HepG2 (cell line): ENCODE measurements around the gene FAM53B. TPM values are rescaled to one million over a fixed set of nuclear protein-coding genes. Genes with fewer than 3 reads are reported as not detected.

Experiments
- ATAC-seq: fragments of 200-7000 bp; cut with Tn5 transposase; 3 replicates; pipeline ENCODE4 v1.9.1; 2020; ENCODE audit warnings: mild to moderate bottlenecking, moderate library complexity
- BruUV-seq: library from RNA; stranded (reverse); fragments of 400-500 nt; replicated peaks from 2 replicates; lab custom pipeline; 2021; lab: Mats Ljungman, UMichigan
- CTCF ChIA-PET: fragments of 300-600 bp; formaldehyde crosslinking; extraction: SDS; loops from one replicate; lab custom pipeline; 2021; ENCODE audit warnings: low total read pairs, inconsistent platforms, low intra/inter-chr PET ratio; lab: Yijun Ruan, JAX
- POLR2A ChIA-PET: fragments of 350-600 bp; sonication (Branson Sonifier 250); formaldehyde crosslinking; loops from one replicate; lab custom pipeline; 2020; ENCODE audit warnings: antibody characterized with exemption, inconsistent platforms; lab: Yijun Ruan, JAX
- DNase-seq: peaks from one replicate; pipeline ENCODE4 v3.0.0-alpha.2; 2015; ENCODE audit warnings: low spot score
- FAIRE-seq: peaks from 3 replicates; lab custom pipeline; 2011; peaks lifted over from hg19 to GRCh38; lab: Jason Lieb, UNC
- H2AFZ ChIP-seq: one replicate; pipeline ENCODE4 v1.6.1; 2011; ENCODE audit warnings: low read length, inconsistent platforms
- H3K27ac ChIP-seq: fragments of 300-600 bp; 3 replicates; pipeline ENCODE4 v1.8.0; 2011; ENCODE audit warnings: mixed run types, mild to moderate bottlenecking, mixed read lengths, low read length, inconsistent platforms; ENCODE audit not compliant: insufficient read depth; ENCODE audit errors: extremely low read length
- H3K27me3 ChIP-seq, 2 experiments: fragments of 200-600 bp in 1 of 2; 2 replicates in 1 of 2; 3 replicates in 1 of 2; pipeline versions ENCODE4 v1.6.0 to v1.8.0; 2011; ENCODE audit warnings: low read length in 2 of 2, mild to moderate bottlenecking in 2 of 2, moderate library complexity in 2 of 2, inconsistent platforms in 1 of 2; ENCODE audit not compliant: insufficient read depth in 2 of 2, control insufficient read depth in 1 of 2
- H3K36me3 ChIP-seq, 2 experiments: fragments of 200-600 bp in 1 of 2; replicated peaks in 1 of 2; 2 replicates in 1 of 2; 3 replicates in 1 of 2; pipeline versions ENCODE4 v1.5.1 to v1.8.0; 2011; ENCODE audit warnings: low read length in 2 of 2, inconsistent platforms in 1 of 2; ENCODE audit not compliant: insufficient read depth in 2 of 2, control insufficient read depth in 1 of 2
- H3K4me1 ChIP-seq: 2 replicates; pipeline ENCODE4 v1.5.1; 2012; ENCODE audit warnings: low read length, inconsistent platforms; ENCODE audit not compliant: insufficient read depth
- H3K4me2 ChIP-seq: 2 replicates; pipeline ENCODE4 v1.6.0; 2011; ENCODE audit warnings: low read depth, low read length, inconsistent platforms
- H3K4me3 ChIP-seq, 3 experiments: fragments of 200-600 bp in 1 of 3; sonication (generic), shearing (Covaris generic) in 1 of 3; replicated peaks in 1 of 3; 2 replicates each; pipeline ENCODE4 v1.5.1; 2011 to 2016; ENCODE audit warnings: low read length in 3 of 3, inconsistent platforms in 2 of 3, low read depth in 2 of 3, mild to moderate bottlenecking in 2 of 3, control low read depth in 1 of 3, mixed read lengths in 1 of 3; ENCODE audit not compliant: insufficient read depth in 1 of 3
- H3K79me2 ChIP-seq: one replicate; pipeline ENCODE4 v1.6.1; 2011; ENCODE audit warnings: low read length, inconsistent platforms; ENCODE audit not compliant: insufficient read depth
- H3K9ac ChIP-seq: 2 replicates; pipeline ENCODE4 v1.6.0; 2011; ENCODE audit warnings: mild to moderate bottlenecking, low read depth, low read length, inconsistent platforms; ENCODE audit not compliant: insufficient read depth
- H3K9me3 ChIP-seq: 2 replicates; pipeline ENCODE4 v1.5.1; 2012; ENCODE audit warnings: mild to moderate bottlenecking, low read length
- H4K20me1 ChIP-seq: 2 replicates; pipeline ENCODE4 v1.6.0; 2011; ENCODE audit warnings: inconsistent platforms, mild to moderate bottlenecking, low read length, moderate library complexity; ENCODE audit not compliant: insufficient read depth
- EEA1 ChIP-seq: sonication (generic); formaldehyde crosslinking; IDR thresholded peaks from 2 replicates; pipeline ENCODE4 v1.5.1; 2020; ENCODE audit warnings: mild to moderate bottlenecking, missing genetic modification reagents, borderline replicate concordance
- FOXJ3 ChIP-seq: sonication (generic); formaldehyde crosslinking; IDR thresholded peaks from 2 replicates; pipeline ENCODE4 v1.4.0; 2020; ENCODE audit warnings: missing genetic modification reagents, mild to moderate bottlenecking, borderline replicate concordance
- KDM3A ChIP-seq: IDR thresholded peaks from 2 replicates; pipeline ENCODE4 v1.6.1; 2018; ENCODE audit warnings: low read depth, missing compliant biosample characterization
- RFXANK ChIP-seq: IDR thresholded peaks from 2 replicates; pipeline ENCODE4 v1.6.1; 2016
- ZBTB38 ChIP-seq: sonication (generic); formaldehyde crosslinking; IDR thresholded peaks from 2 replicates; pipeline ENCODE4 v1.5.1; 2020; ENCODE audit warnings: mild to moderate bottlenecking, missing genetic modification reagents
- ZNF143 ChIP-seq: sonication (generic); formaldehyde crosslinking; IDR thresholded peaks from 2 replicates; pipeline ENCODE4 v1.4.0; 2020; ENCODE audit warnings: missing genetic modification reagents
- ZNF20 ChIP-seq: sonication (generic); formaldehyde crosslinking; IDR thresholded peaks from 2 replicates; pipeline ENCODE4 v1.4.0; 2020; ENCODE audit warnings: mild to moderate bottlenecking, moderate library complexity, missing genetic modification reagents
- ZNF234 ChIP-seq: sonication (generic); formaldehyde crosslinking; conservative IDR thresholded peaks from 2 replicates; pipeline ENCODE4 v1.5.1; 2020; ENCODE audit warnings: mild to moderate bottlenecking, missing genetic modification reagents
- ZNF451 ChIP-seq: sonication (generic); formaldehyde crosslinking; IDR thresholded peaks from 2 replicates; pipeline ENCODE4 v1.5.0; 2020; ENCODE audit warnings: mild to moderate bottlenecking, missing genetic modification reagents
- ZNF644 ChIP-seq: IDR thresholded peaks from 2 replicates; pipeline ENCODE4 v1.6.1; 2016; ENCODE audit warnings: low read depth
- ZNF775 ChIP-seq: sonication (generic); formaldehyde crosslinking; IDR thresholded peaks from 2 replicates; pipeline ENCODE4 v1.4.0; 2020; ENCODE audit warnings: missing genetic modification reagents, mild to moderate bottlenecking, moderate library complexity, borderline replicate concordance
- WGBS: methylation state at CpG from one replicate; pipeline ENCODE4 v1.1.6; 2017; ENCODE audit warnings: low lambda C conversion rate; 5-methylcytosine and 5-hydroxymethylcytosine counted together
- in situ Hi-C: cut with HindIII; loops from 2 replicates; pipeline ENCODE4 v1.10.0; 2017; ENCODE audit warnings: low pct_unique_long_range_greater_than_20kb; ENCODE audit not compliant: extremely low pct_ligation_motif_present
- intact Hi-C: fragments of 100-400 bp; cut with micrococcal nuclease; formaldehyde crosslinking; loops from one replicate; pipeline ENCODE4 v1.10.0; 2022; ENCODE audit not compliant: unreplicated experiment
- polyA plus RNA-seq, 8 experiments: library from polyadenylated mRNA; depleted of rRNA in 3 of 8; stranded (reverse) in 7 of 8; unstranded in 1 of 8; fragments of >200 nt; fragmentation: Illumina TruSeq in 4 of 8; extraction: Trizol in 4 of 8; gene quantifications; 2 replicates each; pipeline versions ENCODE4 v1.2.1 to v1.2.3, GENCODE V29; 2011 to 2016; ENCODE audit warnings: low read depth in 4 of 8, missing spikeins in 1 of 8, mixed read lengths in 1 of 8; ENCODE audit not compliant: insufficient read depth in 1 of 8
- total RNA-seq, 5 experiments: library from RNA; depleted of rRNA; stranded (reverse); fragments of >200 nt; fragmentation: Illumina TruSeq; extraction: Trizol; gene quantifications; 2 replicates each; pipeline ENCODE4 v1.2.3, GENCODE V29; 2016; ENCODE audit warnings: low read depth in 1 of 5
- TF ChIP-seq, protein P1 (sequence below): fragments of 450-650 bp; IDR thresholded peaks from 2 replicates; pipeline ENCODE4 v1.6.1; 2017
- TF ChIP-seq, protein P2 (sequence below): sonication (generic); formaldehyde crosslinking; IDR thresholded peaks from 2 replicates; pipeline ENCODE4 v1.8.0; 2022; ENCODE audit warnings: mild to moderate bottlenecking, missing genetic modification reagents, moderate library complexity

The FAM53B gene
- total and polyA plus RNA-seq, 2 of the 13 experiments (the other 11 are each of a cell fraction or from before 2014, with no cell fraction given), result 6.4 to 19.3 TPM

DNA sequence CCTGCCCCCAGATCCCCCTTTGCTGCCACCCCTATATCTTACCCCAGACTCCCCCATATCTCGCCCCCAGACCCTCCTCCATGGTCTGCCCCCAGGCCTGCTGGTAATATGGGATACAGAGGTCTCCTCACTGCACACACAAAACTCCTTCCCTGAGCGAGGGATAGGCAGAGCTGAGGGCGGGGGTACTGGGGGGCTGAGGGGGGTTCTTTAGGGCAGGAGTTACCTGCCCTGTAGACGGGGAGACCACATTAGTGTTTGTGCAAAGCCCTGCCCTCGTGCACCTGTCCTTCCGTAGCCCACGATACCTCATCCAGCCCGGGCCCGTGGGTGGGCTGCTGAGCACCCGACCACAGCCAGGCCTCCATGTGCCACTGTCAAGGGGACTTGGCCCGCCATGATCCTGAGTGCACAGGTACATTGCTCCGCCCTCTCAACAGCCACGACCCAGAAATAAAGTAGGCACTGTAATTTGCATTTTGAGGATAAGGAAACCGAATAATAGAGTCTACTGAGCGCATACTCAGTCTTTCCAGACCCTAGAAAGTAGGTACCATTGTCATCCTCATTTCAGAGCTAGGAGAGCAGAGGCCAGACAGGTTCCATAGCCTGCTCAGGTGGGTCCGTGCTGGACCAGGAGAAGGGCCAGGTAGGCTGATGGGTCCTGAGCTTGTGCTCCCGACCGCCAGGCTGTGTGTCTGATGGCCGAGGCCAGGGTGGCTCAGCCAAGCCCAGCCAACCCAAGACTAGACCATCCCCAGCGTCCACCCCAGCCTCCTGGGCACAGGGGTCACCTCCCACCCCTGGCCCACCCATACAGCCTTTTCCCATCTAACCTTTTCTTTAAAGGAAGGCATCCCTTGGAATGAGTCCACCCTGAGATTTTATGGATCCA is 167.4 kb downstream of the FAM53B start:
- Histone ChIP-seq H3K27ac (no peak overlapping the region), H2AFZ (no peak overlapping the region), H4K20me1 (no peaks in the 10 kb centered on the region), H3K4me1 (no peaks in the 10 kb centered on the region), H3K4me2 (no peak overlapping the region), H3K79me2 (no peaks in the 10 kb centered on the region), H3K27me3 (peaks cover 0 to 2% of the 10 kb centered on the region in 2 experiments; a peak in 1 of 5 replicates), H3K9ac (no peak overlapping the region), H3K4me3 (no peak overlapping the region), H3K36me3 (no peaks in the 10 kb centered on the region), H3K9me3 (no peaks in the 10 kb centered on the region)
- no TSS peak for BruUV-seq
- ATAC-seq (no peak), DNase-seq (no peak), FAIRE-seq (no peak)
- in situ Hi-C loops (no loop called here), intact Hi-C loops (no loop called here)
- 30% methylated on average over 13 of the region's 20 CpGs for WGBS
- CTCF ChIA-PET, result no interaction called here
- no peak for TF ChIP-seq ZNF775 (CRISPR knock-in tag)
- TF ChIP-seq, protein P1, sequence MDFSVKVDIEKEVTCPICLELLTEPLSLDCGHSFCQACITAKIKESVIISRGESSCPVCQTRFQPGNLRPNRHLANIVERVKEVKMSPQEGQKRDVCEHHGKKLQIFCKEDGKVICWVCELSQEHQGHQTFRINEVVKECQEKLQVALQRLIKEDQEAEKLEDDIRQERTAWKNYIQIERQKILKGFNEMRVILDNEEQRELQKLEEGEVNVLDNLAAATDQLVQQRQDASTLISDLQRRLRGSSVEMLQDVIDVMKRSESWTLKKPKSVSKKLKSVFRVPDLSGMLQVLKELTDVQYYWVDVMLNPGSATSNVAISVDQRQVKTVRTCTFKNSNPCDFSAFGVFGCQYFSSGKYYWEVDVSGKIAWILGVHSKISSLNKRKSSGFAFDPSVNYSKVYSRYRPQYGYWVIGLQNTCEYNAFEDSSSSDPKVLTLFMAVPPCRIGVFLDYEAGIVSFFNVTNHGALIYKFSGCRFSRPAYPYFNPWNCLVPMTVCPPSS, result no peak
- TF ChIP-seq FOXJ3, result no peak
- TF ChIP-seq KDM3A (CRISPR knock-in tag), result no peak
- no peak for TF ChIP-seq ZNF451 (CRISPR knock-in tag)
- no peak for TF ChIP-seq ZNF143
- no peak for TF ChIP-seq ZBTB38 (CRISPR knock-in tag)
- no peak for TF ChIP-seq ZNF644 (CRISPR knock-in tag)
- no peak for TF ChIP-seq ZNF234 (CRISPR knock-in tag)
- TF ChIP-seq, protein P2, sequence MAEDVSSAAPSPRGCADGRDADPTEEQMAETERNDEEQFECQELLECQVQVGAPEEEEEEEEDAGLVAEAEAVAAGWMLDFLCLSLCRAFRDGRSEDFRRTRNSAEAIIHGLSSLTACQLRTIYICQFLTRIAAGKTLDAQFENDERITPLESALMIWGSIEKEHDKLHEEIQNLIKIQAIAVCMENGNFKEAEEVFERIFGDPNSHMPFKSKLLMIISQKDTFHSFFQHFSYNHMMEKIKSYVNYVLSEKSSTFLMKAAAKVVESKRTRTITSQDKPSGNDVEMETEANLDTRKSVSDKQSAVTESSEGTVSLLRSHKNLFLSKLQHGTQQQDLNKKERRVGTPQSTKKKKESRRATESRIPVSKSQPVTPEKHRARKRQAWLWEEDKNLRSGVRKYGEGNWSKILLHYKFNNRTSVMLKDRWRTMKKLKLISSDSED (CRISPR knock-in tag), result no peak
- no peak for TF ChIP-seq EEA1 (CRISPR knock-in tag)
- TF ChIP-seq ZNF20 (CRISPR knock-in tag), result no peak
- TF ChIP-seq RFXANK (CRISPR knock-in tag), result no peak
- POLR2A ChIA-PET, result no interaction called here
